Neural progenitor cell (in vitro differentiated cells): ENCODE results near the gene SLC4A2. TPM values are rescaled to one million over a fixed set of nuclear protein-coding genes. Genes with fewer than 3 reads are reported as not detected.

Source experiments
- DNase-seq: peaks from one replicate; pipeline ENCODE4 v3.0.0-alpha.2; 2016; ENCODE audit warnings: low spot score
- H2AFZ ChIP-seq: fragments of 200-600 bp; sonication (generic); replicated peaks from 2 replicates; pipeline ENCODE4 v1.6.1; 2016; ENCODE audit warnings: antibody characterized with exemption
- H3F3A ChIP-seq: fragments of 200-600 bp; sonication (generic); 2 replicates; pipeline ENCODE4 v1.6.1; 2016; ENCODE audit warnings: antibody characterized with exemption, low read depth
- H3K27ac ChIP-seq: fragments of 200-600 bp; sonication (generic); 2 replicates; pipeline ENCODE4 v1.5.1; 2016; ENCODE audit warnings: mild to moderate bottlenecking
- H3K27me3 ChIP-seq: fragments of 200-600 bp; sonication (generic); 2 replicates; pipeline ENCODE4 v1.6.1; 2016; ENCODE audit warnings: mild to moderate bottlenecking, moderate library complexity
- H3K36me3 ChIP-seq: fragments of 200-600 bp; sonication (generic); 2 replicates; pipeline ENCODE4 v1.5.1; 2016
- H3K4me1 ChIP-seq: fragments of 200-600 bp; sonication (generic); 2 replicates; pipeline ENCODE4 v1.6.1; 2016; ENCODE audit warnings: mixed run types
- H3K4me2 ChIP-seq: fragments of 200-600 bp; sonication (generic); 2 replicates; pipeline ENCODE4 v1.6.1; 2016
- H3K4me3 ChIP-seq: fragments of 200-600 bp; sonication (generic); 2 replicates; pipeline ENCODE4 v1.5.1; 2016
- H3K79me2 ChIP-seq: fragments of 200-600 bp; sonication (generic); 2 replicates; pipeline ENCODE4 v1.6.1; 2016; ENCODE audit warnings: low read depth
- H3K9ac ChIP-seq: fragments of 200-600 bp; sonication (generic); 2 replicates; pipeline ENCODE4 v1.6.1; 2016
- H3K9me3 ChIP-seq: fragments of 200-600 bp; sonication (generic); 2 replicates; pipeline ENCODE4 v1.5.1; 2016; ENCODE audit warnings: low read depth
- H4K20me1 ChIP-seq: fragments of 200-600 bp; sonication (generic); 2 replicates; pipeline ENCODE4 v1.6.1; 2016; ENCODE audit warnings: low read depth
- H3K27ac Mint-ChIP-seq: 3 replicates; pipeline ENCODE4 v1.8.0; 2021; ENCODE audit warnings: mixed read lengths
- H3K27me3 Mint-ChIP-seq: 2 replicates; pipeline ENCODE4 v1.8.0; 2022; ENCODE audit warnings: low read depth, mild to moderate bottlenecking, inconsistent platforms, moderate library complexity, mixed read lengths; ENCODE audit not compliant: insufficient read depth
- H3K36me3 Mint-ChIP-seq: 3 replicates; pipeline ENCODE4 v1.8.0; 2021; ENCODE audit warnings: mixed read lengths
- H3K4me1 Mint-ChIP-seq: 3 replicates; pipeline ENCODE4 v1.8.0; 2021; ENCODE audit warnings: mixed read lengths
- H3K4me3 Mint-ChIP-seq: 3 replicates; pipeline ENCODE4 v1.8.0; 2021; ENCODE audit warnings: mild to moderate bottlenecking, moderate library complexity, mixed read lengths
- H3K9me3 Mint-ChIP-seq: 3 replicates; pipeline ENCODE4 v1.8.0; 2020; ENCODE audit warnings: mixed read lengths
- EZH2 ChIP-seq: fragments of 200-600 bp; sonication (generic); IDR thresholded peaks from 2 replicates; pipeline ENCODE4 v1.6.1; 2017; ENCODE audit warnings: antibody characterized with exemption, mild to moderate bottlenecking, moderate library complexity
- EZH2phosphoT487 ChIP-seq: fragments of 200-600 bp; sonication (generic); IDR thresholded peaks from 2 replicates; pipeline ENCODE4 v1.6.1; 2017; ENCODE audit warnings: antibody characterized with exemption
- total RNA-seq: library from RNA; depleted of rRNA; stranded (reverse); fragments of >200 nt; gene quantifications from 2 replicates; pipeline ENCODE4 v1.2.3, GENCODE V29; 2015; ENCODE audit warnings: low replicate concordance
- TF ChIP-seq, protein P1 (sequence below): fragments of 200-600 bp; sonication (generic); IDR thresholded peaks from 2 replicates; pipeline ENCODE4 v1.5.1; 2017; ENCODE audit warnings: antibody characterized with exemption, mild to moderate bottlenecking

SLC4A2 gene, protein sequence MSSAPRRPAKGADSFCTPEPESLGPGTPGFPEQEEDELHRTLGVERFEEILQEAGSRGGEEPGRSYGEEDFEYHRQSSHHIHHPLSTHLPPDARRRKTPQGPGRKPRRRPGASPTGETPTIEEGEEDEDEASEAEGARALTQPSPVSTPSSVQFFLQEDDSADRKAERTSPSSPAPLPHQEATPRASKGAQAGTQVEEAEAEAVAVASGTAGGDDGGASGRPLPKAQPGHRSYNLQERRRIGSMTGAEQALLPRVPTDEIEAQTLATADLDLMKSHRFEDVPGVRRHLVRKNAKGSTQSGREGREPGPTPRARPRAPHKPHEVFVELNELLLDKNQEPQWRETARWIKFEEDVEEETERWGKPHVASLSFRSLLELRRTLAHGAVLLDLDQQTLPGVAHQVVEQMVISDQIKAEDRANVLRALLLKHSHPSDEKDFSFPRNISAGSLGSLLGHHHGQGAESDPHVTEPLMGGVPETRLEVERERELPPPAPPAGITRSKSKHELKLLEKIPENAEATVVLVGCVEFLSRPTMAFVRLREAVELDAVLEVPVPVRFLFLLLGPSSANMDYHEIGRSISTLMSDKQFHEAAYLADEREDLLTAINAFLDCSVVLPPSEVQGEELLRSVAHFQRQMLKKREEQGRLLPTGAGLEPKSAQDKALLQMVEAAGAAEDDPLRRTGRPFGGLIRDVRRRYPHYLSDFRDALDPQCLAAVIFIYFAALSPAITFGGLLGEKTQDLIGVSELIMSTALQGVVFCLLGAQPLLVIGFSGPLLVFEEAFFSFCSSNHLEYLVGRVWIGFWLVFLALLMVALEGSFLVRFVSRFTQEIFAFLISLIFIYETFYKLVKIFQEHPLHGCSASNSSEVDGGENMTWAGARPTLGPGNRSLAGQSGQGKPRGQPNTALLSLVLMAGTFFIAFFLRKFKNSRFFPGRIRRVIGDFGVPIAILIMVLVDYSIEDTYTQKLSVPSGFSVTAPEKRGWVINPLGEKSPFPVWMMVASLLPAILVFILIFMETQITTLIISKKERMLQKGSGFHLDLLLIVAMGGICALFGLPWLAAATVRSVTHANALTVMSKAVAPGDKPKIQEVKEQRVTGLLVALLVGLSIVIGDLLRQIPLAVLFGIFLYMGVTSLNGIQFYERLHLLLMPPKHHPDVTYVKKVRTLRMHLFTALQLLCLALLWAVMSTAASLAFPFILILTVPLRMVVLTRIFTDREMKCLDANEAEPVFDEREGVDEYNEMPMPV
- 26.1 and 85.7 TPM in 2 replicates for total RNA-seq

DNA sequence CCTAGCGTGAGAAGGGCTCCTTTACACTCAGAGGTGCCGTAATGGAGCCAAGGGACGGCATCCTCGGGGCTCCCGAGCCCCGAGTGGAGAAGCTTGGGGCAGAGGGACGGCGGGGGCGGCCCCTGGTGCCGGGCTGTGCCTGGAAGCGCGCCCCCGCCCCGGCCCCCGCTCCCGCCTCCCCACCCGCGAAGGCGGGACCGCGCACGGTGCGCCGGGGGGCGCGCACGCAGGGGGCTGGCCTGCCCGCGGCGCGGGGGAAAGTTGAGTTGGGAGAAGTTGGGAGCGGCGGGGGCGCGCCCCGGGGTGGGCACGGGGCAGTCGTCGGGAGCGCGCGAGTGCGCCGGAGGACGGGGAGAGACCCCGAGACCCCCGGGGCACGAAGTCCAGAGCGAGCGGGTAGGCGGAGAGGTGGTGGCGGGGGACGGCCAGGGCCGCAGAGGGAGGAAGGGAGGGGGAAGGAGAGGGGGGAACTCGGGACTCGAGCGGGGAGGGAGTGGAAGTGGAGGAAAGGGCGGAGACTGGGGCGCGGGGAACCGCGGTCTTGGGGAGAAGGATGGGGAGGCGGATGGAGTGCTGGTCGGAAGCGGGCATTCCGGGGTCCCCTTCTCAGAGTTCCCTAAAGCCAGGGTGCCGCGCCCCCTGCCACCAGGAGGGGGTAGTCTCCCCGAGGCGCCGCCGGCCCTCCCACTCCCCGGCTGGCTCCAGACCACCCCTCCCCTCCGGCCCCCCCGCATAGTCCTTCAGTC, at the start of gene SLC4A2:
TSS of gene SLC4A2 (plus strand) at position 223 of the 746 bp plus-strand sequence. CDS start 2,399 bp downstream, outside the sequence.
- peaks cover 46% of the 10 kb centered on the region for H3K4me1 Mint-ChIP-seq

DNA sequence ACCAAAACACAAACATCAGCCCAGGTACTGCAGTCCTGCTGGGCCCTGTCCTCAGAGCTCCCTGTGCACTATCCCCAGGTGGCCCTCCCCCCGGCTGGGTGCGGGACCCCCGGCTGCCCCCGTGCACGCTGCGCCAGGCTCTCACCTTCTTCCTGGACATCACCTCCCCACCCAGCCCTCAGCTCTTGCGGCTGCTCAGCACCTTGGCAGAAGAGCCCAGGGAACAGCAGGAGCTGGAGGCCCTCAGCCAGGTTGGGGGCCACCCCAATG, 49.4 kb upstream of the SLC4A2 start:
- Mint-ChIP-seq H3K27me3 (peaks cover 13% of the 10 kb centered on the region), H3K9me3 (peaks cover 1% of the 10 kb centered on the region), H3K4me1 (peaks cover 50% of the 10 kb centered on the region), H3K27ac (no peak overlapping the region), H3K36me3 (peaks cover 4% of the 10 kb centered on the region), H3K4me3 (no peak overlapping the region)
- no peak for DNase-seq
- Histone ChIP-seq H3K4me1 (peaks cover 42% of the 10 kb centered on the region), H3F3A (peaks cover 35% of the 10 kb centered on the region), H3K9me3 (no peaks in the 10 kb centered on the region), H3K36me3 (no peaks in the 10 kb centered on the region), H3K27ac (no peak overlapping the region), H3K9ac (no peak overlapping the region), H3K4me3 (peak overlapping the region; percentile 23), H3K79me2 (no peaks in the 10 kb centered on the region), H3K4me2 (peak overlapping the region; percentile 76), H3K27me3 (peaks cover 17% of the 10 kb centered on the region), H4K20me1 (no peaks in the 10 kb centered on the region), H2AFZ (peak overlapping the region; percentile 59)
- no peak for TF ChIP-seq EZH2phosphoT487
- TF ChIP-seq, protein P1, sequence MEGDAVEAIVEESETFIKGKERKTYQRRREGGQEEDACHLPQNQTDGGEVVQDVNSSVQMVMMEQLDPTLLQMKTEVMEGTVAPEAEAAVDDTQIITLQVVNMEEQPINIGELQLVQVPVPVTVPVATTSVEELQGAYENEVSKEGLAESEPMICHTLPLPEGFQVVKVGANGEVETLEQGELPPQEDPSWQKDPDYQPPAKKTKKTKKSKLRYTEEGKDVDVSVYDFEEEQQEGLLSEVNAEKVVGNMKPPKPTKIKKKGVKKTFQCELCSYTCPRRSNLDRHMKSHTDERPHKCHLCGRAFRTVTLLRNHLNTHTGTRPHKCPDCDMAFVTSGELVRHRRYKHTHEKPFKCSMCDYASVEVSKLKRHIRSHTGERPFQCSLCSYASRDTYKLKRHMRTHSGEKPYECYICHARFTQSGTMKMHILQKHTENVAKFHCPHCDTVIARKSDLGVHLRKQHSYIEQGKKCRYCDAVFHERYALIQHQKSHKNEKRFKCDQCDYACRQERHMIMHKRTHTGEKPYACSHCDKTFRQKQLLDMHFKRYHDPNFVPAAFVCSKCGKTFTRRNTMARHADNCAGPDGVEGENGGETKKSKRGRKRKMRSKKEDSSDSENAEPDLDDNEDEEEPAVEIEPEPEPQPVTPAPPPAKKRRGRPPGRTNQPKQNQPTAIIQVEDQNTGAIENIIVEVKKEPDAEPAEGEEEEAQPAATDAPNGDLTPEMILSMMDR, result no peak
- TF ChIP-seq EZH2, result no peak

More for the DNA sequence above, at the start of gene SLC4A2:
- Histone ChIP-seq H3K4me2 (peak within 1 kb of the TSS; percentile 99), H3K9me3 (no peaks in the 10 kb centered on the region), H3K79me2 (peaks cover 7% of the 10 kb centered on the region), H3K36me3 (no peaks in the 10 kb centered on the region), H2AFZ (peak within 1 kb of the TSS; percentile 54), H3K27me3 (peaks cover 39% of the 10 kb centered on the region), H3K27ac (no peak within 1 kb of the TSS), H3F3A (peaks cover 42% of the 10 kb centered on the region), H3K9ac (peak within 1 kb of the TSS; percentile 39), H3K4me3 (peak within 1 kb of the TSS; percentile 77), H4K20me1 (peaks cover 50% of the 10 kb centered on the region), H3K4me1 (peaks cover 45% of the 10 kb centered on the region)
- no peaks in the 10 kb centered on the region for H3K36me3 Mint-ChIP-seq
- no peaks in the 10 kb centered on the region for H3K9me3 Mint-ChIP-seq
- H3K4me3 Mint-ChIP-seq, result peak within 1 kb of the TSS; percentile 94
- TF ChIP-seq, protein P1, result peak; percentile 65
- TF ChIP-seq EZH2phosphoT487, result no peak
- peak; percentile 3 for TF ChIP-seq EZH2
- peak within 1 kb of the TSS; percentile 94 for H3K27ac Mint-ChIP-seq
- DNase-seq, result peak; percentile 76
- H3K27me3 Mint-ChIP-seq, result peaks cover 16% of the 10 kb centered on the region
